Colon (tissue), 2 donors: ENCODE results near the gene ADAMTS17.
"Not testable (repeated sequence)": the region's sequence is repeated elsewhere in the genome, so short reads cannot be mapped to it uniquely, and the experiment has no call there.

Source experiments
- FAIRE-seq: peaks from 2 replicates; lab custom pipeline; 2012; peaks lifted over from hg19 to GRCh38; lab: Jason Lieb, UNC
- donor health status: control.
- donor health status: control.

ADAMTS17 gene

GRCh38 chr15:100341750-100342560 is at the start of gene ADAMTS17:
Gene ADAMTS17 (minus strand): TSS chr15:100341975. CDS start chr15:100341899, 76 bp downstream.
- FAIRE-seq: peak; percentile 71

- no peak for FAIRE-seq
These were observed 43.7 kb upstream of the ADAMTS17 start for GRCh38 chr15:100385300-100386050.

- no peak for FAIRE-seq
These were observed 42.3 kb upstream of the ADAMTS17 start for GRCh38 chr15:100384108-100384410.

GRCh38 chr15:100383302-100384107 is 41.7 kb upstream of the ADAMTS17 start:
- FAIRE-seq: no peak

DNA sequence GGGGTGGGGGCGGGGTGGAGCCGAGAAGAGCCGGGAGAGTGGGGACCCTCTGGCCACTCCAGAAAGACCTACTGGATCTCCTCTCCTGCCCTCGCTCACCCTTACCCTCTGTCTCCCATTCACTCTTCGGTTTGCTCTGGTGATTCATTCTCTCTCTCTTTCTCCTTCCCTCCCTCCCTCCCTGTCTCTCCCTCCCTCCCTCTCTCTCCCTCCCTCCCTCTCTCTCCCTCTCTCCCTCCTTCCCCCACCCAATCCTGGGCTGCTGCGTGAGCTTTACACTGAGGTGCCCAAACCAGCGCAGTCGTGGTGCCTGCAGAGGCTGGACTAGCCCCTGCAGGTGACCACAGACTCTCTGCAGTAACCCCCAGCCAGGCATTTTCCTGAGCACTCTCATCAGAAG is 32.2 kb upstream of the ADAMTS17 start:
- FAIRE-seq: no peak

DNA sequence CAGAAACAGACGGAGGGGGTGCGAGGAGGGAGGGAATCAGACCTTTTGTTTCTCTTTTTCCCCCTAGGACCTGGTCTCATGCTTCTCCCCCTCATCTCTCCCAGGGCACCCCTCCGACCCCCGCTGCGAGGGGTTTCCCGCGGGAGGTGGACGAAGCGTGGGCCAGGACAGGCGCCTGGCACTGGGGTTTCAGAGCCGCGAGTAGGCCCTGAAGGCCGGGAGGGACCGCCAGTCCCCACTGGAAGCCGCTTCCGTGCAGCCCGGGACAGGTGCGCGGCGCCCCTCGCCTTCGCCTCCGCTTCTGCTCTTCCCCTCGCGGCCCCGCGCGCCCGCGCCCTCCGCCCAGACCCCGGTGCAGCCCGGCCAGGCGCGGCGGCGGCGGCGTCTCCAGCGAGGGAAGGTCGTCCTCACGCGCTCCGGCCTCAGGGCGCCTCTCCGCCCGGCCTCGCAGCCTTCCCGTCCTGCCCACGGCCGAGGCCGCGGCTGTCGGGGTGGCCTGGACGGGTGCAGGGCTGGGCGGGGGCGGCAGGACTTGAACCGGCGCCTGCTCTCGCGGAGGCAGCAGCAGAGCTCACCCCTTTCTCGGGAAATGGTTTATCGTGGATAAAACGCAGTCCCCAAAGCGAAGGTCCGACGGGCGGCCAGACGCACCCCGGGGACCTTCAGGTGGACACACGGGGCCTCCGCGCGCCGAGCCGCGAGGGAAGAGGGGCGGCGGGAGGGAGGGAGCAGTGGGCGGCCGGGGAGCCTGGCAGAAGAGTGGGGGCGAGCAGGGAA is 31.5 kb upstream of the ADAMTS17 start:
- no peak for FAIRE-seq

DNA sequence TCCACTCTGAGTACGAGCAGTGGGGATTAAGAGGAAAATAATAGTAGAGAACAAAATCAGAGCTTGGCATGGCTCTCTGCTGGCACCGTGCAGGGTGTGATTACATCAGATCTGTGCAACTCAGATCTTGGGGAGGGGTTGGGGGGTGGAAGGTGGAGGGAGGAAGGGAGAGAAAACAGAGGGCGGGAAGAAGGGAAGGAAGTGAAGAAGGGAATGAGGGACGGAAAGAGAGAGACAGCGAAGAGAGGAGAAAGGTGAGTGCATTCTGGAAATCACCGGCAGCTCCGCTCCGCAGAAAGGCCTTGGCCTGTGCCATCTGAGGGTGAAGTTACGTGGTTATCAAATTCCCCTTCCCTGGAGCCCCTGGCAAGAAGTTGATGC is 31.0 kb upstream of the ADAMTS17 start:
- no peak for FAIRE-seq

- FAIRE-seq: no peak
These were observed 13.6 kb upstream of the ADAMTS17 start for GRCh38 chr15:100355342-100355741.

DNA sequence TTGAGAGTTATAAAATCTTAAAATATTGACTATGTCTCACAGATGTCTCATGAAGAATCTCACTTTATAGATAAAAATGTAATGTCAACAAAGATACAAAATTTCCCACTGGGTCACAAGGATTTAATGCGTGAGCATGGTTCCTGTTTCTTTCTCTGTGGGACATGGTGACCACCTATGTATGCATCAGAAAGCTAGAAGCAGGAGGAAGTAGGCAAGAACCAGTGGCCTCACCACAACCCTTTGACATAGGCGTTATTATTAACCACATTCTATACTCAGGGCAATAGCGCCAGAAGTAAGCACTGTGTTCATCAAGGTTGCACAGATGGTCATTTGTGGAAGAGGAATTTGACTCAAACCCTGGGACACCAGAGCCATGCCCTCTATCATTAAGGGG is 11.7 kb upstream of the ADAMTS17 start:
- no peak for FAIRE-seq

DNA sequence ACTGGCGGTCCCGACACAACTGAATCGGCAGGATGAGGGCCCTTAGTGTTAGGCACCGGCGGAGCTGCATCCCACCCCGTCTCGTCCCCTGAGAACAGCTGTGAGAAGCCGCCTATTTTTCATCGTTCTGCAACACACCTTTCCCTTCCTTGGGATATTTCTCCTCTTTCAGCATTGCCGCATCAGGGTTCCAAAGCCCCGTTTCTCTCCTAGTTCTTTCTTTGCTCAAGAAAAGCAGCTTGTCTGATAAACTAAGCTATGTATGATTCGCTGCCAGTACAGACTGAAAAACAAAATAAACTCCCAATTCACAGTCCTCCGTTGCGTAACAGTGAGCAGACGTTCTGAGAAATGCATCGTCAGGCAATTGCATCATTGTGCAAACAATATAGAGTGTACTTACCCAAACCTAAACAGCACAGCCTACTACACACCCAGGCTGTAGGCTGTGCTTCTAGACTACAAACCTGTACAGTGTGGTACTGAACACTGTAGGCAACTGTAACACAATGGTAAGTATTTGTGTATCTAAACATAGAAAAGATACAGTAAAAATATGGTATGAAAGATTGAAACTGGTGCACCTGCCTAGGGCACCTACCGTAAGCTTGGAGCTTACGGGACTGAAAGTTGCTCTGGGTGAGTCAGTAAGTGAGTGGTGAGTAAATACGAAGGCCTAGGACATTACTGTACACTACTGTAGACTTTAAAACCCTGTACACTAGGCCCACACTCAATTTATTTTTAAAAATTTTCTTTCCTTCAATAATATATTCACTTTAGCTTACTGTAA is 8.9 kb upstream of the ADAMTS17 start:
- FAIRE-seq: no peak

- no peak for FAIRE-seq
These were observed 8.1 kb upstream of the ADAMTS17 start for GRCh38 chr15:100349696-100350433.

DNA sequence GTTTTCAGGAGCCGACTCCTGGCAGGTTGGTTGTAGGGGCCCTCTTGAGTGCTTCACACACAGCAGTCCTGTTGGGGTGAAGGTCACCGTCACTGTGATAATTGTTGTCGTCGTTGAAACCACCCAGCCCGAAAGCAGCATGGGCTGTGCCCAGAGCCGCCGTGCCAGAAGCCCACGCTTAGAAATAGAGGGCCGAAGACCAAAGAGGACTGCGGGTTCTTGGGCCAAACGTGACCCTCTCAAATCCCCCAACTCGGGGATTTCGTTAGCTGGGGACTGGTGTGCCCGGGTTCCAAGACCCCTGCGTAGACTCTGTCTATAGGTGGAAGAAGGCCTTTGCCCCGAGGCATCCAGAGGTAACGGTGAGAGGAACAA is 7.5 kb upstream of the ADAMTS17 start:
- no peak for FAIRE-seq

DNA sequence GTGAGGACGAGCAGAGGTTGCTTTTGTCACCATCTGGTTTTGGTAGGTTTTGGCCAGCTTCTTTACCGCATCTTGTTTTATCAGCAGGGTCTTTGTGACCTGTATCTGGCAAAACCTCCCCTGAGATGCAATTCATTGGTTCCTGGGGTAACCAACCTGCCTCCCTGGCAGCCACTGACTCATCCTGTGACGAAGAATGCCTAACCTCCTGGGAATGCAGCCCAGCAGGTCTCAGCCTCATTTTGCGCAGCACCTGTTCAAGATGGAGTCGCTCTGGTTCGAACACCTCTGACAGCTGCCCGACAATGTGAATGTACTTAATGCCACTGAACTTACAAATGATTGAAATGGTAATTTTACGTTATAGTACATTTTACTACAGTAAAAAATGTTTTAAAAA is 6.8 kb upstream of the ADAMTS17 start:
- FAIRE-seq: no peak

- FAIRE-seq: no peak
These were observed 5.2 kb upstream of the ADAMTS17 start for GRCh38 chr15:100346866-100347512.

DNA sequence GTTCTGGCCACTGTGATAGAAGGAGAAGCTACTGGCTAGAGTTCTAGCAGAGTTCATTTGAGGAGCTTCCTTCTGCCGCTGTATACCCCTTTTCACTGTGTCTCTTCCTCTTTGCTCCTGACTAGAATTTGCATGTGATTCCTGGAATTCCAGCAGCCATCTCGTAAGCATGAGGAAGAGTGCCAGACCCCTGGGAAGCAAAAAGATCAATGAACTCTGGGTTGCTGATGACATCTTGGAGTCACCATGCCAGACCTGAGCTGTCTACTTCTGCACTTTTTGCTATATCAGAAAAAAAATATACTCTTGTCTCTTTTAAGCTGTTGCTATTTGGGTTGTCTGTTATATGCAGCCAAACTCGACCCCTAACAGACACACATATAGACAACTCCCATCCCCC is 3.7 kb upstream of the ADAMTS17 start:
- FAIRE-seq: no peak

- no peak for FAIRE-seq
These were observed 1.5 kb upstream of the ADAMTS17 start for GRCh38 chr15:100343251-100343650.

DNA sequence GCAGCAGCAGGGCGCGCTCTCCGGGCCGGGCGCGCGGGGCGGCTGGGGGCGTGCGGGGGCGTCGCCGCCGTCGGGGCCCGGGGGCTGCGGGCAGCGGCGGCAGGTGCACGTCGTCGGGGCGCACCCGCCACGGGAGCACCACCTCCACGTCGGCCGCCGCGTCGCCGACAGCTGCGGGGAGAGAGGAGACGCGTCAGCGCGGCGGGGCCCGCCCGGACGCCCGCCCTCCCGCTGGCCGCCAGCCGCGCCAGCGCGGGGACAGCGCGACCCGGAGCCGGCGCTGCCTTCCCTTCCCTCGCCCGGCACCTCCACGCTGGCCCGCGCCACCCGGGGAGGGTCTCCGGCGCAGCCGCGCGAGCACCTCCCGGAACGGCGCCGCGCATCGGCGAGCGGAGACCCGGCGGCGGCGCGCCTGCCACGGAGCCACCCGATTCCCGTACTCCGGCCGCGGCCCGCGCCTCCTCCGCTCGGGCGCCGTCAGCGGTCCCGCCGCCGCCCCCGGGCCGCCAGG is 481 bp downstream of the ADAMTS17 start:
- no peak for FAIRE-seq

GRCh38 chr15:100340721-100341238 is 995 bp downstream of the ADAMTS17 start:
- FAIRE-seq: no peak

GRCh38 chr15:100339999-100340398 is 1.8 kb downstream of the ADAMTS17 start:
- no peak for FAIRE-seq

- not testable (repeated sequence) for FAIRE-seq
These were observed 2.3 kb downstream of the ADAMTS17 start for GRCh38 chr15:100339451-100339850.
